Osteoblast (primary cell): ENCODE data around the gene APOL5. TPM values are rescaled to one million over a fixed set of nuclear protein-coding genes. Genes with fewer than 3 reads are reported as not detected.

Source experiments
- DNase-seq: peaks from one replicate; pipeline ENCODE4 v3.0.0; 2011; ENCODE audit warnings: low spot score, mixed read lengths; ENCODE audit not compliant: insufficient read length; ENCODE audit errors: missing footprints
- H2AFZ ChIP-seq: 2 replicates; pipeline ENCODE4 v1.6.0; 2011; ENCODE audit warnings: mild to moderate bottlenecking, low read length
- H3K27ac ChIP-seq: 2 replicates; pipeline ENCODE4 v1.5.1; 2011; ENCODE audit warnings: mild to moderate bottlenecking, low read depth, low read length, moderate library complexity
- H3K27me3 ChIP-seq: 2 replicates; pipeline ENCODE4 v1.6.0; 2012; ENCODE audit warnings: mild to moderate bottlenecking, control low read depth, inconsistent platforms, low read length, moderate library complexity; ENCODE audit not compliant: insufficient read depth
- H3K36me3 ChIP-seq: 2 replicates; pipeline ENCODE4 v1.5.1; 2011; ENCODE audit warnings: mild to moderate bottlenecking, low read length, control low read depth, moderate library complexity; ENCODE audit not compliant: insufficient read depth
- H3K4me1 ChIP-seq: 2 replicates; pipeline ENCODE4 v1.5.1; 2011; ENCODE audit warnings: mild to moderate bottlenecking, low read length, control low read depth, moderate library complexity; ENCODE audit not compliant: insufficient read depth
- H3K4me2 ChIP-seq: 2 replicates; pipeline ENCODE4 v1.6.0; 2011; ENCODE audit warnings: mild to moderate bottlenecking, low read length; ENCODE audit not compliant: insufficient read depth
- H3K4me3 ChIP-seq: fragments of 200-600 bp; sonication (generic); 3 replicates; pipeline ENCODE4 v1.5.1; 2012; ENCODE audit warnings: mild to moderate bottlenecking, low read length, inconsistent platforms; ENCODE audit not compliant: insufficient read depth
- H3K79me2 ChIP-seq: 2 replicates; pipeline ENCODE4 v1.6.0; 2012; ENCODE audit warnings: mild to moderate bottlenecking, low read length, control low read depth, inconsistent platforms; ENCODE audit not compliant: insufficient read depth
- H3K9me3 ChIP-seq: 2 replicates; pipeline ENCODE4 v1.5.1; 2011; ENCODE audit warnings: low read depth, low read length, control low read depth
- H4K20me1 ChIP-seq: 2 replicates; pipeline ENCODE4 v1.6.0; 2012; ENCODE audit warnings: mild to moderate bottlenecking, low read length, control low read depth; ENCODE audit not compliant: insufficient read depth
- CTCF ChIP-seq: IDR thresholded peaks from 2 replicates; pipeline ENCODE4 v1.5.1; 2011; ENCODE audit warnings: mild to moderate bottlenecking, low read depth, low read length, moderate library complexity; ENCODE audit errors: extremely low read depth
- total RNA-seq: library from RNA; depleted of rRNA; stranded (reverse); fragments of >200 nt; gene quantifications from 2 replicates; pipeline ENCODE4 v1.2.3, GENCODE V29; 2012

APOL5 gene
- total RNA-seq, 1 donor, result not detected

- no peak overlapping the region for H3K4me3 ChIP-seq
- peak; percentile 79 for DNase-seq
- H3K79me2 ChIP-seq, result no peaks in the 10 kb centered on the region
- peaks cover 54% of the 10 kb centered on the region for H3K36me3 ChIP-seq
- no peaks in the 10 kb centered on the region for H3K9me3 ChIP-seq
- H4K20me1 ChIP-seq, result peaks cover 8% of the 10 kb centered on the region
- TF ChIP-seq CTCF, result peak; percentile 52
- no peak overlapping the region for H2AFZ ChIP-seq
- no peaks in the 10 kb centered on the region for H3K27me3 ChIP-seq
- H3K4me1 ChIP-seq, result peaks cover 34% of the 10 kb centered on the region
- peak overlapping the region; percentile 22 for H3K27ac ChIP-seq
- H3K4me2 ChIP-seq, result no peak overlapping the region
Observed at GRCh38 chr22:35739076-35739930, 21.6 kb downstream of the APOL5 start.

GRCh38 chr22:35739931-35740380 is 22.3 kb downstream of the APOL5 start:
- Histone ChIP-seq H2AFZ (no peak overlapping the region), H4K20me1 (peaks cover 8% of the 10 kb centered on the region), H3K27me3 (no peaks in the 10 kb centered on the region), H3K79me2 (no peaks in the 10 kb centered on the region), H3K27ac (peak overlapping the region; percentile 22), H3K9me3 (no peaks in the 10 kb centered on the region), H3K4me2 (no peak overlapping the region), H3K4me1 (peaks cover 34% of the 10 kb centered on the region), H3K4me3 (no peak overlapping the region), H3K36me3 (peaks cover 59% of the 10 kb centered on the region)
- DNase-seq, result no peak
- TF ChIP-seq CTCF, result no peak

GRCh38 chr22:35740616-35741015 is 22.9 kb downstream of the APOL5 start:
- Histone ChIP-seq H3K27ac (no peak overlapping the region), H3K4me2 (no peak overlapping the region), H3K4me3 (no peak overlapping the region), H3K4me1 (peaks cover 34% of the 10 kb centered on the region), H2AFZ (no peak overlapping the region), H3K9me3 (no peaks in the 10 kb centered on the region), H3K79me2 (no peaks in the 10 kb centered on the region), H3K36me3 (peaks cover 62% of the 10 kb centered on the region), H4K20me1 (peaks cover 8% of the 10 kb centered on the region), H3K27me3 (no peaks in the 10 kb centered on the region)
- no peak for DNase-seq
- no peak for TF ChIP-seq CTCF

- Histone ChIP-seq H3K27ac (peak overlapping the region; percentile 87), H3K27me3 (no peaks in the 10 kb centered on the region), H3K4me3 (no peak overlapping the region), H3K4me1 (peaks cover 40% of the 10 kb centered on the region), H3K9me3 (no peaks in the 10 kb centered on the region), H3K36me3 (peaks cover 66% of the 10 kb centered on the region), H3K79me2 (no peaks in the 10 kb centered on the region), H2AFZ (no peak overlapping the region), H3K4me2 (peak overlapping the region; percentile 56), H4K20me1 (peaks cover 8% of the 10 kb centered on the region)
- TF ChIP-seq CTCF, result no peak
- DNase-seq, result no peak
Observed at GRCh38 chr22:35742342-35743100, 24.8 kb downstream of the APOL5 start.
